Neural cell (in vitro differentiated cells): ENCODE results near the gene NRG3. TPM values are rescaled to one million over a fixed set of nuclear protein-coding genes. Genes with fewer than 3 reads are reported as not detected.
A peak's percentile ranks its signal among the peaks of the same experiment; 100 is the strongest.

Experiments used
- H2AFZ ChIP-seq: fragments of 200-600, 300-800 bp; sonication (generic), shearing (Covaris generic); 2 replicates; pipeline ENCODE4 v1.6.0; 2014; ENCODE audit warnings: low read depth, mild to moderate bottlenecking, antibody characterized with exemption, low read length, moderate library complexity
- H3F3A ChIP-seq: fragments of 200-600 bp; shearing (Covaris generic); 2 replicates; pipeline ENCODE4 v1.6.1; 2016; ENCODE audit warnings: mild to moderate bottlenecking, moderate library complexity, mixed read lengths, antibody characterized with exemption, low read length; ENCODE audit not compliant: insufficient read depth, poor library complexity, severe bottlenecking
- H3K27ac ChIP-seq: fragments of 200-600, 300-800 bp; sonication (generic), shearing (Covaris generic); 2 replicates; pipeline ENCODE4 v1.5.1; 2014; ENCODE audit warnings: mild to moderate bottlenecking, low read length, moderate library complexity
- H3K27me3 ChIP-seq: fragments of 300-800, 200-600 bp; sonication (generic), shearing (Covaris generic); 2 replicates; pipeline ENCODE4 v1.6.0; 2014; ENCODE audit warnings: mild to moderate bottlenecking, low read depth, low read length, moderate library complexity; ENCODE audit not compliant: insufficient read depth
- H3K36me3 ChIP-seq: fragments of 300-800, 200-600 bp; sonication (generic), shearing (Covaris generic); 2 replicates; pipeline ENCODE4 v1.5.1; 2014; ENCODE audit warnings: mild to moderate bottlenecking, antibody characterized with exemption, low read length, moderate library complexity; ENCODE audit not compliant: insufficient read depth
- H3K4me2 ChIP-seq: fragments of 300-800, 200-600 bp; sonication (generic), shearing (Covaris generic); 2 replicates; pipeline ENCODE4 v1.6.0; 2014; ENCODE audit warnings: mild to moderate bottlenecking, low read length
- H3K4me3 ChIP-seq: fragments of 300-800, 200-600 bp; sonication (generic), shearing (Covaris generic); 2 replicates; pipeline ENCODE4 v1.5.1; 2014; ENCODE audit warnings: mild to moderate bottlenecking, low read length, moderate library complexity
- H3K79me2 ChIP-seq: fragments of 200-600 bp; shearing (Covaris generic); replicated peaks from 2 replicates; pipeline ENCODE4 v1.6.0; 2014; ENCODE audit warnings: mild to moderate bottlenecking, low read length, moderate library complexity; ENCODE audit not compliant: insufficient read depth
- H3K9ac ChIP-seq: fragments of 300-800, 200-600 bp; sonication (generic), shearing (Covaris generic); 2 replicates; pipeline ENCODE4 v1.6.1; 2016; ENCODE audit warnings: mild to moderate bottlenecking, low read length, mixed read lengths
- H3K9me2 ChIP-seq: fragments of 200-600 bp; shearing (Covaris generic); 2 replicates; pipeline ENCODE4 v1.6.1; 2016; ENCODE audit warnings: mild to moderate bottlenecking, low read length, mixed read lengths; ENCODE audit not compliant: insufficient read depth
- H3K9me3 ChIP-seq: fragments of 200-600, 300-800 bp; sonication (generic), shearing (Covaris generic); 2 replicates; pipeline ENCODE4 v1.6.1; 2016; ENCODE audit warnings: mild to moderate bottlenecking, mixed run types, low read length, moderate library complexity, mixed read lengths
- H4K20me1 ChIP-seq: fragments of 200-600 bp; shearing (Covaris generic); 2 replicates; pipeline ENCODE4 v1.6.1; 2016; ENCODE audit warnings: mild to moderate bottlenecking, mixed run types; ENCODE audit not compliant: insufficient read depth
- EP300 ChIP-seq: fragments of 450-650 bp; conservative IDR thresholded peaks from 2 replicates; pipeline ENCODE4 v1.6.1; 2014; ENCODE audit warnings: antibody characterized with exemption, mild to moderate bottlenecking, moderate library complexity; ENCODE audit not compliant: poor library complexity, severe bottlenecking
- EZH2 ChIP-seq: fragments of 200-600, 300-800 bp; shearing (Covaris generic), sonication (generic); IDR thresholded peaks from 2 replicates; pipeline ENCODE4 v1.6.1; 2014; ENCODE audit warnings: antibody characterized with exemption, low read length, borderline replicate concordance, mild to moderate bottlenecking; ENCODE audit not compliant: insufficient read depth, poor library complexity, severe bottlenecking
- MXI1 ChIP-seq: fragments of 450-650 bp; conservative IDR thresholded peaks from 2 replicates; pipeline ENCODE4 v1.6.1; 2014; ENCODE audit warnings: antibody characterized with exemption, mild to moderate bottlenecking; ENCODE audit not compliant: poor library complexity, severe bottlenecking
- POLR2AphosphoS5 ChIP-seq: IDR thresholded peaks from 2 replicates; pipeline ENCODE4 v1.6.1; 2012
- RAD21 ChIP-seq: fragments of 450-650 bp; conservative IDR thresholded peaks from 2 replicates; pipeline ENCODE4 v1.6.1; 2014; ENCODE audit warnings: antibody characterized with exemption, mild to moderate bottlenecking, moderate library complexity
- SMC3 ChIP-seq: fragments of 450-650 bp; conservative IDR thresholded peaks from 2 replicates; pipeline ENCODE4 v1.6.1; 2014; ENCODE audit warnings: antibody characterized with exemption, mild to moderate bottlenecking, moderate library complexity; ENCODE audit not compliant: poor library complexity
- TAF1 ChIP-seq: IDR thresholded peaks from 2 replicates; pipeline ENCODE4 v1.6.1; 2012; ENCODE audit warnings: low read depth
- polyA minus RNA-seq: library from RNA; depleted of rRNA, polyadenylated mRNA; stranded (reverse); fragments of >200 nt; gene quantifications from 2 replicates; pipeline ENCODE4 v1.2.3, GENCODE V29; 2014
- polyA plus RNA-seq: library from polyadenylated mRNA; depleted of rRNA; stranded (reverse); fragments of >200 nt; gene quantifications from 2 replicates; pipeline ENCODE4 v1.2.3, GENCODE V29; 2014
- TF ChIP-seq, protein P1 (sequence below): IDR thresholded peaks from 2 replicates; pipeline ENCODE4 v1.6.1; 2012; ENCODE audit warnings: borderline replicate concordance
- TF ChIP-seq, protein P2 (sequence below): fragments of 450-650 bp; IDR thresholded peaks from 2 replicates; pipeline ENCODE4 v1.5.1; 2014; ENCODE audit warnings: antibody characterized with exemption, mild to moderate bottlenecking, moderate library complexity; ENCODE audit not compliant: poor library complexity, severe bottlenecking

Gene NRG3
- polyA plus RNA-seq (12.7 and 14.0 TPM in 2 replicates), polyA minus RNA-seq (24.6 and 25.9 TPM in 2 replicates)

DNA sequence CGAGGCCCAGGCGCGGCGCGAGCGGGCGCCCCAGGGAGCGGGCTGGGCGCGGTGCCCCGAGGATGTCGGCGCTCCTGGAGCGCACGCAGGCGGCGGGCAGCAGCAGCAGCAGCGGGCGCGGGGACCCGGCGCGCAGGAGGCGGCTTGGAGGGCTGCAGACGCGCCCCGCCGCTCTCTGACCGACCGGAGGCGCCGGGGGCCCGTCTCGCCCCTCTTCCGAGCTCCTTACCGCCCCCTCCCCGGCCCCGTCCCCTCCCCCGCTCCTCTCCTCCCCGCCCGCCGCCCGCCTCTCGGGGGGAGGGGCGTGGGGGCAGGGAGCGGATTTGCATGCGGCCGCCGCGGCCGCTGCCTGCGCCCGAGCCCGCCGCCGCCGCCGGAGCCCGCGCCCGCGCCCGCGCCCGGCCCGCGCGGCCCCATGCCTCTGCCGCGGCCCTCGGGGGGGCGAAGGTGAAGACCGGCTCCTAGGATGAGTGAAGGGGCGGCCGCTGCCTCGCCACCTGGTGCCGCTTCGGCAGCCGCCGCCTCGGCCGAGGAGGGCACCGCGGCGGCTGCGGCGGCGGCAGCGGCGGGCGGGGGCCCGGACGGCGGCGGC lies at the start of gene NRG3:
TSS of gene NRG3 (plus strand) at position 320 of the 592 bp plus-strand sequence.
- no peaks in the 10 kb centered on the region for H4K20me1 ChIP-seq
- H3K4me2 ChIP-seq = peak within 1 kb of the TSS; percentile 60
- no peaks in the 10 kb centered on the region for H3F3A ChIP-seq
- H3K36me3 ChIP-seq = no peaks in the 10 kb centered on the region
- peaks cover 32% of the 10 kb centered on the region for H3K79me2 ChIP-seq
- peaks cover 6% of the 10 kb centered on the region for H3K27me3 ChIP-seq
- no peaks in the 10 kb centered on the region for H3K9me2 ChIP-seq
- peak within 1 kb of the TSS; percentile 85 for H3K4me3 ChIP-seq
- H3K9me3 ChIP-seq = no peaks in the 10 kb centered on the region
- TF ChIP-seq EZH2 (no peak), RAD21 (no peak), TAF1 (no peak), EP300 (no peak), SMC3 (no peak), MXI1 (no peak), POLR2AphosphoS5 (no peak)
- TF ChIP-seq, protein P1, sequence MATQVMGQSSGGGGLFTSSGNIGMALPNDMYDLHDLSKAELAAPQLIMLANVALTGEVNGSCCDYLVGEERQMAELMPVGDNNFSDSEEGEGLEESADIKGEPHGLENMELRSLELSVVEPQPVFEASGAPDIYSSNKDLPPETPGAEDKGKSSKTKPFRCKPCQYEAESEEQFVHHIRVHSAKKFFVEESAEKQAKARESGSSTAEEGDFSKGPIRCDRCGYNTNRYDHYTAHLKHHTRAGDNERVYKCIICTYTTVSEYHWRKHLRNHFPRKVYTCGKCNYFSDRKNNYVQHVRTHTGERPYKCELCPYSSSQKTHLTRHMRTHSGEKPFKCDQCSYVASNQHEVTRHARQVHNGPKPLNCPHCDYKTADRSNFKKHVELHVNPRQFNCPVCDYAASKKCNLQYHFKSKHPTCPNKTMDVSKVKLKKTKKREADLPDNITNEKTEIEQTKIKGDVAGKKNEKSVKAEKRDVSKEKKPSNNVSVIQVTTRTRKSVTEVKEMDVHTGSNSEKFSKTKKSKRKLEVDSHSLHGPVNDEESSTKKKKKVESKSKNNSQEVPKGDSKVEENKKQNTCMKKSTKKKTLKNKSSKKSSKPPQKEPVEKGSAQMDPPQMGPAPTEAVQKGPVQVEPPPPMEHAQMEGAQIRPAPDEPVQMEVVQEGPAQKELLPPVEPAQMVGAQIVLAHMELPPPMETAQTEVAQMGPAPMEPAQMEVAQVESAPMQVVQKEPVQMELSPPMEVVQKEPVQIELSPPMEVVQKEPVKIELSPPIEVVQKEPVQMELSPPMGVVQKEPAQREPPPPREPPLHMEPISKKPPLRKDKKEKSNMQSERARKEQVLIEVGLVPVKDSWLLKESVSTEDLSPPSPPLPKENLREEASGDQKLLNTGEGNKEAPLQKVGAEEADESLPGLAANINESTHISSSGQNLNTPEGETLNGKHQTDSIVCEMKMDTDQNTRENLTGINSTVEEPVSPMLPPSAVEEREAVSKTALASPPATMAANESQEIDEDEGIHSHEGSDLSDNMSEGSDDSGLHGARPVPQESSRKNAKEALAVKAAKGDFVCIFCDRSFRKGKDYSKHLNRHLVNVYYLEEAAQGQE = no peak
- TF ChIP-seq, protein P2, sequence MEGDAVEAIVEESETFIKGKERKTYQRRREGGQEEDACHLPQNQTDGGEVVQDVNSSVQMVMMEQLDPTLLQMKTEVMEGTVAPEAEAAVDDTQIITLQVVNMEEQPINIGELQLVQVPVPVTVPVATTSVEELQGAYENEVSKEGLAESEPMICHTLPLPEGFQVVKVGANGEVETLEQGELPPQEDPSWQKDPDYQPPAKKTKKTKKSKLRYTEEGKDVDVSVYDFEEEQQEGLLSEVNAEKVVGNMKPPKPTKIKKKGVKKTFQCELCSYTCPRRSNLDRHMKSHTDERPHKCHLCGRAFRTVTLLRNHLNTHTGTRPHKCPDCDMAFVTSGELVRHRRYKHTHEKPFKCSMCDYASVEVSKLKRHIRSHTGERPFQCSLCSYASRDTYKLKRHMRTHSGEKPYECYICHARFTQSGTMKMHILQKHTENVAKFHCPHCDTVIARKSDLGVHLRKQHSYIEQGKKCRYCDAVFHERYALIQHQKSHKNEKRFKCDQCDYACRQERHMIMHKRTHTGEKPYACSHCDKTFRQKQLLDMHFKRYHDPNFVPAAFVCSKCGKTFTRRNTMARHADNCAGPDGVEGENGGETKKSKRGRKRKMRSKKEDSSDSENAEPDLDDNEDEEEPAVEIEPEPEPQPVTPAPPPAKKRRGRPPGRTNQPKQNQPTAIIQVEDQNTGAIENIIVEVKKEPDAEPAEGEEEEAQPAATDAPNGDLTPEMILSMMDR = no peak
- H3K27ac ChIP-seq = peak within 1 kb of the TSS; percentile 69
- H2AFZ ChIP-seq = peak within 1 kb of the TSS; percentile 38
- H3K9ac ChIP-seq = peak within 1 kb of the TSS; percentile 74

DNA sequence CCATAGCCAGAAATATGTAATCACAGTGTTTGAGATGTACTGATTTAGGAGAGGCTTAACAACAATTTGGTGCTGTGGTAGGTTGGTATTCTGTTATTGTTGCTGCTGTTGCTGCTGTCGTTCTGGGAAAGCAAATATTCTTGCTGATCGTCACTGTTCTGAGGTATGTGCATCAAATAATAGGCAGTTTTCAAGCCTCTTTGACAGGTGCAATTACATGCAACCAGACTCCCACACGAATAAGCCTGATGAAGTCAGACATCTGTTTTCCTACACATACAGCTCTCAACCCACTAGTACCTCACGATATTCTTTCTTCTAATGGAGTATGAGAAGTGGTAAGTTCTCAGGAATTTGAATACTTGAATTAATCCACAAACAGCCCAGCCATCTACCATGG lies 46.7 kb upstream of the NRG3 start:
- Histone ChIP-seq H3K27me3 (no peaks in the 10 kb centered on the region), H3K9ac (peak overlapping the region; percentile 28), H3K4me2 (peak overlapping the region; percentile 50), H3K36me3 (no peaks in the 10 kb centered on the region), H2AFZ (no peak overlapping the region), H3K9me3 (no peaks in the 10 kb centered on the region), H3F3A (no peaks in the 10 kb centered on the region), H3K9me2 (no peaks in the 10 kb centered on the region), H3K4me3 (peak overlapping the region; percentile 47), H4K20me1 (no peaks in the 10 kb centered on the region), H3K27ac (peak overlapping the region; percentile 46), H3K79me2 (no peaks in the 10 kb centered on the region)
- TF ChIP-seq EZH2 = no peak
- TF ChIP-seq MXI1 = no peak
- TF ChIP-seq, protein P2 = no peak
- TF ChIP-seq RAD21 = peak; percentile 38
- TF ChIP-seq SMC3 = peak; percentile 22
- TF ChIP-seq POLR2AphosphoS5 = peak; percentile 87
- TF ChIP-seq TAF1 = no peak
- TF ChIP-seq EP300 = peak; percentile 89
- TF ChIP-seq, protein P1 = no peak
